LHCN-M2 (cell line): Measurements from ENCODE around the gene FGF8. TPM values are rescaled to one million over a fixed set of nuclear protein-coding genes. Genes with fewer than 3 reads are reported as not detected.
"Not testable (repeated sequence)": the region's sequence is repeated elsewhere in the genome, so short reads cannot be mapped to it uniquely, and the experiment has no call there.

Experiments
- DNase-seq: peaks from one replicate; pipeline ENCODE4 v3.0.0-alpha.2; 2012; ENCODE audit warnings: low read depth
- polyA plus RNA-seq: library from polyadenylated mRNA; unstranded; fragments of >200 nt; gene quantifications from one replicate; pipeline ENCODE4 v1.2.1, GENCODE V29; 2012; ENCODE audit warnings: missing spikeins
- total RNA-seq: library from RNA; depleted of rRNA; stranded (reverse); fragments of >200 nt; gene quantifications from 2 replicates; pipeline ENCODE4 v1.2.3, GENCODE V29; 2014; rRNA removed

Gene FGF8, protein sequence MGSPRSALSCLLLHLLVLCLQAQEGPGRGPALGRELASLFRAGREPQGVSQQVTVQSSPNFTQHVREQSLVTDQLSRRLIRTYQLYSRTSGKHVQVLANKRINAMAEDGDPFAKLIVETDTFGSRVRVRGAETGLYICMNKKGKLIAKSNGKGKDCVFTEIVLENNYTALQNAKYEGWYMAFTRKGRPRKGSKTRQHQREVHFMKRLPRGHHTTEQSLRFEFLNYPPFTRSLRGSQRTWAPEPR
- not detected in 2 replicates for total RNA-seq
- not detected for polyA plus RNA-seq

DNA sequence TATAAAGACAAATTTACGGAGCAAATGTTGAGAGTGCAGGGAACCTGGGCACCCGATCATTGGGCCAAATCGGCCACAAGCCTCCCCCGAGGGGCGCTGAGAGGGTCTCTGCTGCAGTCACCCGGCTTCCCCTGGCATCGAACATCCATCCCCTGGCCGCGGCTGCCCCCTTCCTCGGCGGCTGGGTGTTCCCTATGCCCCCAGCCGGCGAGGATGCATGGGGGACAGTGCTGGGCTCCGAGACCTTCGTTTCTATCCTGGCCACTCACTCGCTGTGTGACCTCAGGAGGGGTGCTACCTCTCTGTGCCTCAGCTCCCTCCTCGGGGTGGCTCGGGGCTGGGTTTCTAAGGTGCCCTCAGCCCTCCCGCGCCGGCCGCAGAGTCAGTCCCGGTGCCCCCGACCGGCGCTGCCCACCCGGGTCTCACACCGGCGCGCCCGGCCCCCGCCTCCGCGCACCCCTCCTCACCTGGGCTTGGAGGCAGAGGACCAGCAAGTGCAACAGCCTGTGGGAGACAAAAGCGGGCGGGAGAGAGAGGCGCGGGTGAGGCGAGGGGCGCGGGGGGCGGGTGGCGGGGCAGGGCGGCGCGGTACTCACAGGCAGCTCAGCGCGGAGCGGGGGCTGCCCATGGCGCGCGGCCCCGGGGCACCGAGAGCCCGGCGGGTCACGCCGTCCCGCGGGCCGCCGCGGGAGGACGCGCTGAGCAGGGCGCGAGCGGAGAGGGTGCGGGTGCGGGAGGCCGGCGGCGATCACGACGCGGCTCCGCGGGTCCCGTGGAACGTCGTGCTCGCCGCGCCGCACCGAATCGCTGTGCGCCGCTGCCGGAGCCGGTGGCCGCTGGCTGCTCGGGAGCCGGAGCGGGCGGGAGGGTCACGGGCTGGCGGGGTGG is at the start of gene FGF8:
Gene FGF8, minus strand, starts transcription at position 842 of the 888 bp plus-strand sequence. Its CDS starts 214 bp downstream, at position 628.
- DNase-seq: no peak

DNA sequence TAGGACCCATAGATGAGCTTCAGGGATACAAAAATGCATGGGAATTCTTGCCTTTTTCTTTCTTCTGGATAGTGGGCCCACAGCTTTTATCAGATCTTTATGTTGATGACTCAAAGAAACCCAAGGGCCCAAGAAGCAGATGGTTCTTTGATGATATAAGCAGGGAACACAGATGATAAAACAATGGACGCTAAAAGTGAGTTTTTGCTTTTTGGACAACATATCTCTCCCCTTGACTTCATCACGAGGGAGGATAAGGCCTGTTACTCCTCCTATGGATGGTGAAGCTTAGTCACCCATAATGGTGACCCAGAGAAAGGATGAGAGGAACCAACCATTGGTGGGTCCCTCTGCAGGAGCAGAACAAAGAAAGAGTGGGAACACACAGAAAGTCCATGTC is 48.8 kb upstream of the FGF8 start:
- no peak for DNase-seq

DNA sequence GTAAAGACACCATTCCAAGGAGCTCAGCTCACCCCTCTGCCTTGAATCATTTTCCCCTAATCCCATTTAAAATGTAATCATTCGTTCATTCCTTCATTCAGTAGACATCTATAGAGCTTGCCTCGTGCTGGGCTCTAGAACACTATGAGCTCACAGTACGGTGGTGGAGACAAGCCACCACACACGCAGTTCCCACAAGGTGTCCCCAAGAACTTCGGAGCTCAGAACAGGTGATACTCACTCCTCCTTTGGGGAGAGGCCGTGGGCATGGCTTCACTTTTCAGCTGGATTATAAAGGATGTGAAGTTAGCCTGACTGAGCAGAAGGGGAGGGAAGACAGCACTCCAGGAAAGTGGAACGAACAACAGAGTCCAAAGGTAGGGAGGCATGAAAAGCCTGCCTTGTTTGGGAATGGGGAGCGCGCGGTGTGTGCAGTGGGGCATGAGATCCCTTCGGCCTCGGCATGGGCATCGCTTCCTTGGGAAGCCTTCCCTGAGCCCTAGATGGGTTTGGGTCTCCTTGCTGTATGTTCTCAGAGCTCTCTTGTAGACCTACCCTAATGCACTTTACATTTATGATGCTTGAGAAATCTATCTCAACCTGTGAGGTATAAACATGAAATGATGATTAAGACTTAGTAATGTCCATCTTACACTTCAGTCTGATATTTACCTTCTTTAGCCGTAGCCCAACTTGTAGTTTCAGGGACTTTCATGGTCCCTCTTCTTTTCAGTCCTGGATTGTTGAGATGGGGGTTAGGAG is 43.1 kb upstream of the FGF8 start:
- DNase-seq: no peak

DNA sequence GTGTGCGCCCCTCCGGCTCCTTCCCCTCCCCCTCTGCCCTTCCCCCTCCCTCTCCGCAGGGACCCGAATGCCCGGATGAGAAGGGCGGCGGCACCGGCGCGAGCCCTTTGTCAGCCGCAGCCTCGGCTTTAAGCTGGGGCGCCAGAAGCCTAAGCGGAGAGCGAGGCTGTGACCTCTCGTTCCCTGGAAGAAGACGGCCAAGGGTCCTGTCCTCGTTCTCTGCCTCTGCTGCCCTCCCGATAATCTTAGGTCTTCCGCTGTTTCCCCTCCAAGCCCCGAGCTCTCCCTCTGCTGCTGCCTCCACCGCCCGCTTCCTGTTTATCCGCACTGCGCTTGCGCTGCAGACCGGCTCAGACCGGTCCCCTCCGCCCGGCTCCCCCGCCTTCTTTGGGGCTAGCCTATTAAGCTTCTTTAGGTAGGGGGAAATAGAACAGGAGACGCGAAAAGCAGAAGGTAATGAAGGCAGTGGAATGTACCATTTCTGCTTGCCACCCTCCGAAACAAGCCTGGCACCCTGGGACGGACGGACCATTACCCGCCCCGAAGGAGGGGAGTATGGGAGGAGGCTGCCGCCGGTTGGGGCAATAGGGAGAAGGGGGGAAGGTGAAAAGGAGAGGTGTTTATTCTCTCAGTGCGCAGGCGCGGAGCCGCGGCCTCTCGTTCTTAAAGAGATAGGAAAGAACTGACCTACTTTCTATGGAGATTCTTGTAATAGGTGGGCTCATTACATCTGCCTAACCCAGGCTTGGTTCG is 42.4 kb upstream of the FGF8 start, which contains the start of gene OGA:
Gene OGA, minus strand, starts transcription at position 326 of the 753 bp plus-strand sequence. CDS start 422 bp downstream, outside the sequence.
- DNase-seq: peak; percentile 100

DNA sequence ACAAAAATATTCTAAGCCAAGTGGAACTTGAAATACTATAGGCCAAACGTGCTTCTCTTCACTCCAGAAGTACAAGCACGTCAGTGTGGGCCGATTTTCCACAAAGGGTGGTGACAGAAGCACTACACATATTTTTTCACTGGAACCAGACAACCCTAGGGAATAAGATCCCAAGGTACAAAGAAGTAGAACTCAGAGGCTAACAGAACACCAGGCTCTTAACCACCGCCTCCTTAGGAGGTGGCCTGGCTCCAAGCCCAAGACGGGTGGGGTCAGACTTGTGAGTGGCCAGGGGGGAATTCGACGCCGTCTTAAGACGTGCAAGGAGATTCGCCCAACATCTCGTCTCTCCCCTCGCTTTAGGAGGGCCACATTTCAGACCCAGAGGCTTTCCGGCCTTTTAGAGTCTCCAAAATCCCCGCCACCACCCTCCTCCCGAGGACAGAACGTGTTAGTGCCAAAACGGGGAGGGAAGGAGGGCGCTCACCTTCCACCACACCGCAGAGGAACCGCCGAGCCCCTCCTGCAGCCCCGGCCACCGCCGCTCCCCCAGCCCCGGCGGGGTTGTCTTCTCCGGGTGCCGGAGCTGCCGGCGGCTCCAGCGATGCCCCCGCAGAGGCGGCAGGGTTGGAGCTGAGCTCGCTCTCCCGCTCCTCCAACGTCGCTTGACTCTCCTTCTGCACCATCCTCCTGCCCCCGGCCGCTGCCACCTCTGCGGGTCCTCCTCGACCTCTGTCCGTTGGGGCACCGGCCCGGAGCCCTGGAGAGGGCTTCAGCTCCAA is 41.6 kb upstream of the FGF8 start:
- peak; percentile 90 for DNase-seq

DNA sequence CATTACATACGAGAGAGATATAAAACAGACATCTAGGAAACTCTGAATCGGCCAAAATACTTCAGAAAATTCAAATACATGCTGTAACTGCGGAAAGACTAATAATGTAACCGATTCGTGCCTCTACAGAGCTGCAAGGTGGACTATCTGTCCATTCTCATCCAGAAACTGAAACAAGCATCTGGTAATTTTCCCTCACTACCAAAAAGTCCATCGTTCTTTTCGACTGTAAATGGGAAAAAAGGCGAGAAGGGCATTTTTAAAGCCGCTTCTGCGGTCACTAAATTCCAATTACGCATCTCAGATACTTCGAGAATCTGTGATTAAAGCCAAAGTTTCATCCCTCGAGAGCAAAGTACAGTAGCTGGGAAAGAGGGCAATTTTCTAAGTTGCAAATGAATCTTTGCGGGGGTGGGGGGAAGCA is 41.0 kb upstream of the FGF8 start:
- no peak for DNase-seq

DNA sequence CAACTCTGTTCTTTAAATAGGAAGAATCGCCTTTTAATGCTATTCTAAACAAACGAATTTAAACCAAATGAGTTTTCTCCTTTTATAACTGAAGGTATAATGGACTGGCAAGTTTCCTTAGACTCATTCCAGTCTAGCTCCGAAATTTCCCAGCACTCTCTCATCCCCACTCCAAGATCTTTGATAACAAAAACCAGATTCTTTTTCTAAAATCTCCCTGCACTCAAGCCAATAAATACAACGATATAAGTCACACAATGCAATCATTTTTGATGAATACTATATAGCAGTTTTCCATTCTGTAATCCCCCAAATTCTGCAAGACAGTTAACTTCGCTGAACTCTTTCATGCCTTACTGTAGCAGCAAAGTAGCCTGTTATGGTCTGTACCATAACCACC is 40.5 kb upstream of the FGF8 start:
- DNase-seq: no peak

DNA sequence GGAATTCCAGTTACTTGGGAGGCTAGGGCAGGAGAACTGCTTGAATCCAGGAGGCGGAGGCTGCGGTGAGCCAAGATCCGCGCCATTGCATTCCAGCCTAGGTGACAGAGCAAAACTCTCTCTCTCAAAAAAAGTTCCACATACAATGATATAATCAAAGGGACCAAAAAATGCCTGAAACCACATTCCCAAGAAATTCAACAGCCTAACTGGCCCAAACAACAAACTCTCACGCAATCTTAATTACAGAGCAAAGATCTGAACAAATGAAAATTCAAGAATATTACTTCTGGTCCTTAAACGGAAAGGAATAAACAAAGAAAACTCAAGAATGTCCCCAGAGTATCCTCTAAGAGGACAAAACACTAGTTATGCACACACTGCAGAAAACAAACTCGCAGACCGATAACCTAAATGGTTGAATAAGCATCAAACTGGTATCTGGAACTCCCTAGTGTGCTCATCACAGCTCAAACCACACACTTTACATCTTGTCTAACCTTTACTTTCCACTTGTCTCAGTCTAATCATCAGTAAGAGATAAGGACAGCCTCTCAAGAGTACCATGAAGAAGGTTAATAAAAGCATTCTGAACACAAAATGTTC is 38.7 kb upstream of the FGF8 start:
- DNase-seq: no peak

DNA sequence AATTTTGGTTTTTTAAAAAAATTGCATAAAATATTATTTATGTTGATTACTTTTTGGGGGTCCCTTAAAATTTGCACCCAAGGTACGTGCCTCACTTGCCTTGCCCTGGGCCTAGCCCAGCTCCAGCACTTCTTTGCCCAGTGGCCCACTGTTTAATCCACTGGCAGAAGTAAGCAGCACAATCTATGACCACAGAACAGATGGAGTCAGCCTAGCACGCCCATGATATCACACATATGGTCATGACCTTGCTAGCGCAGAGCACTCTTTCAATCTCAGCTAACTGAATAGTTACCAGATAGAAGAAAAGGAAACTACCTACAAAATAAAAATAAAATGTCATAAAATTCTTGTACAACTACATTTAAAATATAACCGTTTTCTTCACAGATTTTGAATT is 36.7 kb upstream of the FGF8 start:
- DNase-seq: peak; percentile 60

DNA sequence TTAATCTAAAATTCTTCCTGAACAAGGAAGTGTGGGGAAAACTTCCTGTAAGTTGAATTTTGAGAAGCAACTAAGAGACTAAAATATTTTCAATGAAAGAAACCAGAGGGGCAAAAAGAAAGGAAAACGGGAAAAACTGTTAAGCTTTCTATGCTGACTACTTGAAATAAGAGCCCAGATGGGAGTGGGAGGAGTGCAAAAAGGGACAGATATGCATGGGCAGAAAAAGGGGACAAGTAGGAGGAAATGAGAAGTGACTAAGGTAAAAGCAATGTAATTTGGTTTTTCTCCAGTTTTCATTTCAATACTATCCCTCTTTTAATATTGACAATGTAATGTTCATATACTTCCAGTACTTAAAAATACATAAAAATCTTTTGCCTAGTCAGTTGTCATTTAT is 31.2 kb upstream of the FGF8 start:
- DNase-seq: no peak

DNA sequence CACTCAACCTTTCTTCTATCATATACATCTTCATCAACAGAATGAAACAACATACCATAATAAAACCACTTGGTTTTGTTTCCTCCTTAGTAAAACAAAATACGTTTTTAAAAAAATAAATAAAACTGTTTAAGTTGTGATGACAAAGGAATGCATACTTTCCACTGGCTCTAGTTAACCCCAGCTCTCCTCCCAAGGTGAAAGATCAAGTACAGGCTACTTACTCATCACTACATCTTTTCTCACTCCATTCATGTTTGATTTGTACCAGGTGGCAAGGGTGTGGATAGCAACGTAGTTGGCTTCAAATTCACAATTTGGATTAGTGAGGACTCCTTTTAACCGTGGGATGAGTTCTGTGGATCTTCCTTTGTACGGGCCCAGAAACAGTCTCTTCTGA is 27.6 kb upstream of the FGF8 start:
- DNase-seq: no peak

DNA sequence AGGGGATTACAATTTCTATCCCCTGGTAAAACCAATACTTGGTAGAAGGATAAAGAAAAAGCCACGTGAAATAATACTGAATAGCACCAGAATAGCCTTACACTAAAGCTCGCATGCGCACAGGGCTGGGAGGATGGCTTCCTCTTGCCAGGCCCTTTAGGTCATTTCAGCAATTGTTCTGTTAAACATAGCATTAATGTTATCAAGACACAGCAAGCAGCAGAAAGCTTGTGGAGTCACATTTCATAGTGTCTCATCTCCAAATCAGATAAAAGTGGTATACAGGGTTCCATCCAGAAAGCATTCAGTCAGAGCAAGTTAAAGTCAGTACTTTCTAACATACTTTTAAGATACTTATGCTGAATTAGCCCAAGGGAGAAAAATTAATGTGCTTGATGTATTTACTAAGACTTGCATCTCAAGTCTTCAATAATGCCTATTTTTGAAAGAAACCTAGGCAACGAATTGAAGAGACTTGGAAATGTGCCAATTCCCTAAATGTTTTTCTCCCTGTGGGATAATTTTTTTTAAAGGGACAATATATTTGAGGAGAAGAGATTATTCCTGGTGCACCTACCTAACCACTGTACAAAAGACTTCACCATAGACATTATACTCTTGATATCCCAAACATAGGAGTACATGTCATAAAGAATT is 21.6 kb upstream of the FGF8 start:
- DNase-seq: no peak

DNA sequence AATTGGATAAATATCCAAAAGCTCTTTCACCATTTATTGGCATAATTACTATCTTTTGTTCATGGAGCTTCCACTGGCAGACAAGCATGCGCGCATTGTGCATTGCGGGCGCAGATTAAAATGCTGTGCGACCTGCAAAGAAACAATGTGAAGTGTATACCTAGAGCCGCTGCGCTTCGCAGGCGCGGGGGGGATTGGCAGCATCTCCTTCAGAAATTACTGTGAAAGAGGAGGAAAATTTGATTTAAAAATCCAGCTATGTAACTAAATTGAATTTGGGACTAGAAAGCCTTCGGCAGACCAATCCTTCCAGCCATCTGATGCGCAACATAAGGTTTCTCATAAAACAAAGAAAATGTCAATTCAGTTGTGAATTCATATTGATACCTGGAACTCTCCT is 17.6 kb upstream of the FGF8 start:
- no peak for DNase-seq

DNA sequence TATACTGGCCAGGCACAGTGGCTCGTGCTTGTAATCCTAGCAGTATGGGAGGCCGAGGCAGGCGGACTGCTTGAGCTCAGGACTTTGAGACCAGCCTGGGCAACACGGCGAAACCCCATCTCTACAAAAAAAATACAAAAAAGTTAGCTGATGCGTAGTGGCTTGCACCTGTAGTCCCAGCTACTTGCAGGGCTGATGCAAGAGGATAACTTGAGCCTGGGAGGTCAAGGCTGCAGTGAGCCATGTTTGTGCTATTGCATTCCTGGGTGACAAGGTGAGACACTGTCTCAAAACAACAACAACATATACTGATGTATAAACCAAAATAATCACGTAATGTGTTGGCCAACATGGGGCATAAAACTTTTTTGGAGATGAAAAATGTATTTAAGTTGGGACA is 13.8 kb upstream of the FGF8 start:
- no peak for DNase-seq

DNA sequence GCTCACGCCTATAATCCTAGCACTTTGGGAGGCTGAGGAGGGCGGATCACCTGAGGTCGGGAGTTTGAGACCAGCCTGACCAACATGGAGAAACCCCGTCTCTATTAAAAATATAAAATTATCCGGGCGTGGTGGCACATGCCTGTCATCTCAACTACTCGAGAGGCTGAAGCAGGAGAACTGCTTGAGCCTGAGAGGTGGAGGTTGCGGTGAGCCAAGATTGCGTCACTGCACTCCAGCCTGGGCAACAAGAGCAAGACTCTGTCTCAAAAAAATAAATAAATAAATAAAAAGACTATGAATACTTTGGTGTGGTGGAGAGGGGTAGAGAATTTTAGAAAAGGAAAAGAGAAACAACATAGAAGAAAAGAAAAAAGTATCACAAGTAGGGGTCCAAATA is 13.3 kb upstream of the FGF8 start:
- DNase-seq: not testable (repeated sequence)

DNA sequence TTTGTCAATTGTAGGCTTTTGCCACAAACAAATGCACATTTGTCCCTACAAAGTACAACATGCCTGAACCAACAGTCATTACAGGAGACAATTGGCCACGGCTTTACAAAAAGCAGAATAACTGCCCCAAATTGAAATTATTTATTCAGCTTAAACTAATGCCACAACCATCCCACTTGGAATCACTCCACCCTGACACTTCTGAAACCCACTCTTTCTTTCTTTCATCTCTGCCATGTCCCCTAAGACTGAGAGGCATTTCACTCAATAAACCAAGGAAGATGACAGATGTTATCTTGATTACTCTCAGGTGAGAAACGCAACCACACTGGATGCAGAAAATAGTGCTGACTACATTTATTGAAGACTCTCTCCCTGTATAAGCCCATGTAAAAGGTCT is 9.9 kb upstream of the FGF8 start:
- no peak for DNase-seq

DNA sequence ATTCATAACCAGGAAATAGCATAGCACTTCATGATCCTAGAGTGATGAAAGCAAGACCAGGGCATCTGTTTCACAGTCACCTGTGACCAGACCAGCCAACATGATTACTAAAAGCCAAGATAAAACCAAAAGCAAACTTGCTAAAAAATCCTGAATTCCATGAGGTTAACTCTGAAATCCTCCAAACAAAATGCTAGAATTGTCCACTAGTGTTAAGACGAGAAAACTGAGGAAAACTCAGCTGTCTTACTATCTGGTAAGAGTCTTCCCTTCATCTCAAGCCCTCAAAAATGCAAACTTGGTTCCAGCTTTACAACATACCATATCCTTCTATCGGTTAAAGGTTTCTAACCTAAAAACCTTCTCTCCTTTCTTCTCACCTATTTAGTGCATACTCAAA is 8.6 kb upstream of the FGF8 start:
- DNase-seq: no peak

DNA sequence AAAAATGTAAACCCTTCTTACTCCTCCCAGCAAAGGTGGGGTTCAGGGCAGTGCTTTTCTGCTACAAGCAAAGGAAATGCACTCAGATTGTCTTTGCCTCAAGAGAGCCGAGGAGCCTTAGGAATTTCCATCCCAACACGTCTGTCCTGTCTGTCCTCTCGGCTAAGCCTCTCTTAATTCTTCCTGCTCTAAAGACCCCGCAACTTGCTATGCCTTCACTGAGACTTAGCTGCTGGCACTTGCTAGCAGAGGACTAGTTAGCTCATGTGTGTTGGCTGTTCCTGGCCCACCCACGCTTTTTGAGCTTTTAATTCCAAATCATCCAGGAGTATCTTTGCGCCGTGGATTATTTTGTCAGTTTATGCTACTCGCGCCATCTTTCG is 7.8 kb upstream of the FGF8 start:
- peak; percentile 13 for DNase-seq
